ENCODE measurements around the gene TAF3. TPM values are rescaled to one million over a fixed set of nuclear protein-coding genes. Genes with fewer than 3 reads are reported as not detected.

TAF3 gene
- total RNA-seq, 1 donor: 3.9 TPM

DNA sequence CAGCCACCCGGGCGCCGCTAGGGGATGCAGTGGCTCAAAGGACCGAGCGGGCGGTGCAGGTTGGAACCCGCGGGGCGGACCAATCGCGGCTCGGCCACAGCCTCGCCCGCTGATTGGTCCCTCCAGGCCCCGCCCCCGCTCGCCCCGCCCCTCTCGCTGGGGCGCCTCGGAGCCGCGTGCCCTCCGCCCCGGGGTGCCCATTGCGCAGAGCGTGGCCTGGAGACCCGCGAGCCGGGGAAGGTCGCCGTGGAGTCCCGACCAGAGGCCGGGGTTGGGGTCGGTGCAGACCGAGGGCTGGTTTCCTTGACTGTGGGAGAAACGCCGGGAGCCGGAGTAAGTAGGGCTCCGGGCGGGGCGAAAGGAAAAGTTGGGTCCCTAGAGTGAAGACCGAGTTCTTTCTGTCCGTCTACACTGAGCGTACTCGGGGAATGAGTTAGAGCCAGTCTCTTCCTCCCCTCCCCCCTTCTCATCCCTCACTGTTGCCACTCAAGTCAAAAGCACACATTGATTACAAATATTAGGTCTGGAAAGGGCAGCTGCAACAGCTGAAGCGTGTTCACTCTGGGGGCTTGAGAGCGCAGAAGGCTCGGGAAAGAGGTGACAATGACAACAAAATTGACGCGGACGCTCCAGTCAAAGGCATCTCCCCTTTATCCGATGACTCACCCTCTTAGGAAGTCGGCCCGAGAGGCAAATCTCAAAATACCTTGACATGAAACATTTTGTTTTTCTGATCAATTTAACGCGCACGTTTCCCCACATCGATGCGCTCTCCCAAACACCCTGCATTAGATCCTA, 235.3 kb downstream of the TAF3 start:
- H3K4me3 ChIP-seq (ENCODE audit: low read depth, low read length): peak overlapping the region; percentile 68
- TF ChIP-seq CTCF (IDR thresholded peaks at IDR 0.05; ENCODE audit: insufficient read depth, low read length): peak; percentile 86
- DNase-seq (ENCODE audit: low read depth): peak; percentile 68

- peak; percentile 24 for DNase-seq (ENCODE audit: low read depth)
- H3K4me3 ChIP-seq (ENCODE audit: low read depth, low read length): peak overlapping the region; percentile 68
- TF ChIP-seq CTCF (IDR thresholded peaks at IDR 0.05; ENCODE audit: insufficient read depth, low read length): no peak
Measured at GRCh38 chr10:8054244-8054493, 235.9 kb downstream of the TAF3 start.

DNA sequence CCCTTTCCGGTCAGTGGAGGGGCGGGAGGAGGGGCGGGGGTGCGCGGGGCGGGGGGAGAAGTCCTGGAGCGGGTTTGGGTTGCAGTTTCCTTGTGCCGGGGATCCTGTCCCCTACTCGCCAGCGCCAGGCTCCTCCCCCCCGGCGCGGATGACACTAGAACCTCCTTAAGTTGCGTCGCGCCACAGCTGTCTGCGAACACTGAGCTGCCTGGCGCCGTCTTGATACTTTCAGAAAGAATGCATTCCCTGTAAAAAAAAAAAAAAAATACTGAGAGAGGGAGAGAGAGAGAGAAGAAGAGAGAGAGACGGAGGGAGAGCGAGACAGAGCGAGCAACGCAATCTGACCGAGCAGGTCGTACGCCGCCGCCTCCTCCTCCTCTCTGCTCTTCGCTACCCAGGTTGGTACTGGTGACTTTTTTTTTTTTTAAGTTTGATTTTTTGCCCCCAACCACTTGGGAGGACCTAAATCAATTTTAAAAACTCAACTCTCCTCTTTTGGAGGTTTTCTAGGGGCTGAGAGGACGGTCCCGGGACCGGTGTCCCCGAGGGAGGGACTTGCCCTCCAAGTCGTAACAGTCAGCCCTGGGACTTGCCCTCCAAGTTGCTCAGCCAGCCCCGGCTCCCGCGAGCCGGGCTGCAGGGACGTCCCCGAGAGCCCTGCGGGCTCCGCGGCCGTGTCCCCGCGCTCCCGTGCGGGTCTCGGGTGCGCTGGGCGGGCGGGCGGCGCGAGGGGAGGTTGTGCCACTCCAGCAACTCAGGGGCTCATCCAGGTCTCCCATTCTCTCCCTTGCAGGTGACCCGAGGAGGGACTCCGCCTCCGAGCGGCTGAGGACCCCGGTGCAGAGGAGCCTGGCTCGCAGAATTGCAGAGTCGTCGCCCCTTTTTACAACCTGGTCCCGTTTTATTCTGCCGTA, 236.4 kb downstream of the TAF3 start, which contains the start of gene GATA3:
GATA3 (plus strand) TSS at position 195 of the 914 bp plus-strand sequence. CDS start 968 bp downstream, outside the sequence.
- TF ChIP-seq CTCF (IDR thresholded peaks at IDR 0.05; ENCODE audit: insufficient read depth, low read length): no peak
- H3K4me3 ChIP-seq (ENCODE audit: low read depth, low read length): peak within 1 kb of the TSS; percentile 68
- peak; percentile 27 for DNase-seq (ENCODE audit: low read depth)

GRCh38 chr10:8055420-8056349, 237.4 kb downstream of the TAF3 start:
- DNase-seq (ENCODE audit: low read depth): no peak
- no peak for TF ChIP-seq CTCF (IDR thresholded peaks at IDR 0.05; ENCODE audit: insufficient read depth, low read length)
- H3K4me3 ChIP-seq (ENCODE audit: low read depth, low read length): no peak overlapping the region

DNA sequence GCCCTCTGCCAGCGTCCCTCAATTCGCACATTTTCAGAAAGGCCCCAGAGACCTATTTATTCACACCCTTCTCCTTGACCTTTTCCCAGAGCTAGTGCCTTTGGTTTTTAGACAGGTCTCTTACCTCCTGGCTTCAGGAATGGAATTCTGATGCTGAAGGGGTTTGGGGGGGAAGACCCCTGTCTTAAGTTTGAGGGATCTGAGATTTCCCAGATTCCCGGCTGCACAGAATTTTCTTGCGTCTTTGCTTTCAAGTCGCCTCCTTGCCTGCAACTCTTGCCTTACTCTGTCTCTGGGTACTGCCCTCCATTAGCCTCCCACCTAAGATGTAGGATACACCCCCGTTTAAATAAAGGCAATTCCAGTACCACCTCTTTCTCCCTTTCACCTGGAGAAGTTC, 238.1 kb downstream of the TAF3 start:
- TF ChIP-seq CTCF (IDR thresholded peaks at IDR 0.05; ENCODE audit: insufficient read depth, low read length): no peak
- DNase-seq (ENCODE audit: low read depth): no peak
- no peak overlapping the region for H3K4me3 ChIP-seq (ENCODE audit: low read depth, low read length)

- no peak for DNase-seq (ENCODE audit: low read depth)
- no peak overlapping the region for H3K4me3 ChIP-seq (ENCODE audit: low read depth, low read length)
- TF ChIP-seq CTCF (IDR thresholded peaks at IDR 0.05; ENCODE audit: insufficient read depth, low read length): no peak
Measured at GRCh38 chr10:8056871-8057331, 238.6 kb downstream of the TAF3 start.
